Heart left ventricle (tissue), 16 donors: ENCODE results near the gene DUSP7. TPM values are rescaled to one million over a fixed set of nuclear protein-coding genes. Genes with fewer than 3 reads are reported as not detected.
A peak's percentile ranks its signal among the peaks of the same experiment; 100 is the strongest.

Source experiments
- ATAC-seq, 4 donors: fragments of 200-7000 bp; cut with Tn5 transposase; one replicate each; pipeline ENCODE4 v1.9.1; 2020 to 2022; ENCODE audit warnings: moderate library complexity in 4 of 4, mild to moderate bottlenecking in 3 of 4, moderate number of reproducible peaks in 1 of 4
- DNase-seq, 5 donors: peaks; one replicate each; pipeline ENCODE4 v3.0.0-alpha.2; 2020
- H3K27ac ChIP-seq, 12 donors: fragments of 200-600 bp; sonication (generic) in 4 of 12; one replicate each; pipeline versions ENCODE4 v1.5.0 to v1.8.0; 2016 to 2022; ENCODE audit warnings: mild to moderate bottlenecking in 2 of 12
- H3K27me3 ChIP-seq, 9 donors: fragments of 200-600 bp; sonication (generic) in 2 of 9; one replicate each; pipeline versions ENCODE4 v1.5.1 to v1.8.0; 2016 to 2022; ENCODE audit warnings: mild to moderate bottlenecking in 3 of 9
- H3K36me3 ChIP-seq, 9 donors: fragments of 200-600 bp; sonication (generic) in 2 of 9; one replicate each; pipeline versions ENCODE4 v1.5.0 to v1.8.0; 2018 to 2022; ENCODE audit warnings: mild to moderate bottlenecking in 2 of 9
- H3K4me1 ChIP-seq, 12 donors: fragments of 200-600 bp; sonication (generic) in 4 of 12; one replicate each; pipeline versions ENCODE4 v1.5.0 to v1.8.0; 2016 to 2022; ENCODE audit warnings: mild to moderate bottlenecking in 3 of 12
- H3K4me3 ChIP-seq, 12 donors: fragments of 200-600 bp; sonication (generic) in 4 of 12; one replicate each; pipeline versions ENCODE4 v1.5.0 to v1.8.0; 2017 to 2022; ENCODE audit warnings: mild to moderate bottlenecking in 9 of 12, moderate library complexity in 4 of 12
- H3K9me3 ChIP-seq, 12 donors: fragments of 200-600 bp; sonication (generic) in 4 of 12; one replicate each; pipeline versions ENCODE4 v1.5.0 to v1.8.0; 2016 to 2022; ENCODE audit warnings: mild to moderate bottlenecking in 1 of 12
- CTCF ChIP-seq, 12 donors: fragments of 200-600 bp; sonication (generic) in 4 of 12; IDR thresholded peaks; one replicate each; pipeline versions ENCODE4 v1.5.0 to v1.8.0; 2018 to 2022; ENCODE audit warnings: antibody characterized with exemption in 12 of 12, mild to moderate bottlenecking in 5 of 12
- POLR2A ChIP-seq, 2 donors: fragments of 450-650 bp; IDR thresholded peaks; one replicate each; pipeline ENCODE4 v1.6.1; 2017; ENCODE audit warnings: antibody characterized with exemption in 2 of 2, mild to moderate bottlenecking in 2 of 2, moderate library complexity in 2 of 2
- WGBS, 4 donors: extraction: QIAGEN DNeasy Blood & Tissue Kit in 2 of 4; methylation state at CpG; one replicate each; pipeline versions ENCODE4 v1.1.5 to v1.1.7; 2013 to 2018; 5-methylcytosine and 5-hydroxymethylcytosine counted together
- intact Hi-C, 10 donors: fragments of 100-400 bp; cut with DNase I; formaldehyde crosslinking; loops; one replicate each; pipeline versions ENCODE4 v1.11.1 to v1.14.2; 2022
- polyA plus RNA-seq, 2 donors: library from polyadenylated mRNA; stranded (reverse); fragments of 200-250 nt; gene quantifications; one replicate each; pipeline ENCODE4 v1.2.3, GENCODE V29; 2013
- total RNA-seq, 9 donors: library from RNA; depleted of rRNA in 2 of 9; stranded (reverse); fragments of >200 nt in 2 of 9; fragmentation: NEBNext Ultra II Directional in 3 of 9; extraction: Animal tissue kit (Norgen Biotek cat#: 25700) in 3 of 9; gene quantifications; one replicate each; pipeline versions ENCODE4 v1.1.0 to v1.2.4, GENCODE V29; 2016 to 2023
- donor health status: ischemic (EF 13 %, LVEDD 7.1; RV severe dilation, severe dysfunction).
- donor health status: healthy with polysubstance abuse.
- donor health status: DM: no; HTN: yes; CAD: no.
- donor health status: DM: no; HTN: no; CAD: no.
- donor health status: ischemic (EF 25% LVEDD 6.9; RV normal size, moderate dysfunction).
- donor health status: ischemic (EF 25% LVEDD 5.7; RV mildly dilated, moderate dysfunction).
- donor health status: healthy.
- donor health status: DM: yes; HTN: yes; CAD: no.
- donor health status: ischemic (EF 35%, LVEDD 5.7; RV mildly dilated, moderate dysfunction).
- donor health status: nonischemic (EF 11% LVEDD 7.7; RV severe dilation, severe dysfunction).
- donor health status: DM: yes; HTN: yes; CAD: no.
- donor health status: PGD.
- donor health status: ischemic (EF 29% LVEDD 5.4; RV normal size, mild dysfunction).
- donor health status: nonischemic (EF 23%, LVEDD 6.1; RV moderate dilation, normal function).

The DUSP7 gene
- total and polyA plus RNA-seq, 11 donors: 9.2 to 33.2 (median 20.7) TPM

DNA sequence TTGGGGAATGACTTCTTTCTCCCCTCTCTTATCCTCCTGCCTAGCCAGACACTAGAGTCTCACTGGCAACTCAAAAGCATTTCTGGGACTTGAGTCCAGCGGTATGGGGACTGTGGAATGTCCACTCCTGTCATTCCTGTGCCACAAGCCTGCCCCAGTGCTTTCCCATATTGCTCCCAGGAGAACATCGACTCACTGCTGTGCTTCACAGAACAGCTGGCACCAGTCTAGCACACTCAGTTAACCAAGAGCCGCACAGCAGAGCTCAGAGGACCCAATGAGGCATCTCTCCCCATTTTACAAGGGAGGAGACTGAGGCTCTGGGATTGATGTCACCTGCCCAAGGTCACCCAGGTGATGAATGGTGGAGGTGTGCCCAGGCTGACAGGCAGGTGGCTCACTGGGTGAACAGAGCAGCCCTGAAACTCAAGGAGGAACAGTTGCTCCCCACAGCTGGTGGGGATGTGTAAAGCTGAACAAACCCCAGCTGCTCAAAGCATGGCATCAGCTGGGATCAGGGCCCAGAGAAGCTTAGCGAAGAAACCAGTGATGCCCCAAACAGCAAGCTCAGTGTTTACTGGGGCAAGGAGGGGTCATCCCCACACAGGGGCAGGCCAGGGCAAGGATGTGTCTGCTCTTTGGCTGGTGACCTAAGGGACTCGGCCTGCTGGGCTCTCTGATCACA, 35.4 kb upstream of the DUSP7 start:
- Histone ChIP-seq H3K27ac (peak overlapping the region in 3 of 12 donors; percentile 67 to 86 (median 83)), H3K4me3 (no peak overlapping the region), H3K9me3 (no peaks in the 10 kb centered on the region), H3K36me3 (peaks cover 0 to 4% (median 0%) of the 10 kb centered on the region in 9 donors), H3K4me1 (peaks cover 0 to 68% (median 52%) of the 10 kb centered on the region in 12 donors), H3K27me3 (no peaks in the 10 kb centered on the region)
- 63 to 73% (median 70%) methylated on average over 4 to 5 of the region's 5 CpGs for WGBS, 4 donors
- ATAC-seq (peak in 1 of 4 donors; percentile 20), DNase-seq (peak in 3 of 5 donors; percentile 17 to 41 (median 18))
- TF ChIP-seq POLR2A (IDR thresholded peaks at IDR 0.05) (no peak), CTCF (IDR thresholded peaks at IDR 0.05) (no peak)
- intact Hi-C loops: no loop called here

DNA sequence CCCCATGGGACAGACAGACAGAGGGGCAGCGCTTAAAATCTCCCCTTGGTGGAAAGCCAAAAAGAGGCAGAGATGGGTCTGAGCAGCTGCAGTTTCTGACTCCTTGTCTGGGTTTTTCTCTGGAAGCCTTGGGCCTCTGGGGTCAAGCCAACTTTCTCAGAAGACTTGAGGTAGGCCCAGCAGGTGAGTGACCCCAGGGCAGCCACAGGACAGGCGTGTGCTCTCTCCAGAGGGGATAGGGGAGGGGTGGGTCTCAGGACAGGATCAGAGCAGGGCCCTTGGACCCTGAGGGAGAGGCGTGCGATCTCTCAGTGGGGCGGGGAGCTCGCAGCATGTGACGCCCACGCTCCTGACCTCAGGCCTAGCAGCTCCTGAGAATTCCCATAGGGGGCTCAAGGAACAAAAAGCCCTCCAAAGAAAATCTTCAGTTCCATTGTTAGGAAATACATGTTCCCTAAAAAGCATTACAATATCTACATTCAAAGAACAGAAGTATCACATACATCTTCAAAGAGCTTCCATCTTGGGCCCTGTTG, 34.6 kb upstream of the DUSP7 start:
- H3K27me3 ChIP-seq: no peaks in the 10 kb centered on the region
- 68 to 81% (median 74%) methylated on average over 7 to 8 of the region's 8 CpGs for WGBS, 4 donors
- no peaks in the 10 kb centered on the region for H3K9me3 ChIP-seq
- ATAC-seq (no peak), DNase-seq (peak in 3 of 5 donors; percentile 23 to 31 (median 29))
- intact Hi-C loops: no loop called here
- H3K4me3 ChIP-seq: no peak overlapping the region
- peaks cover 0 to 72% (median 56%) of the 10 kb centered on the region in 12 donors for H3K4me1 ChIP-seq
- no peak for TF ChIP-seq POLR2A (IDR thresholded peaks at IDR 0.05)
- no peak for TF ChIP-seq CTCF (IDR thresholded peaks at IDR 0.05)
- peak overlapping the region in 8 of 12 donors; percentile 27 to 86 (median 67) for H3K27ac ChIP-seq
- H3K36me3 ChIP-seq: peaks cover 0 to 1% (median 0%) of the 10 kb centered on the region in 9 donors

DNA sequence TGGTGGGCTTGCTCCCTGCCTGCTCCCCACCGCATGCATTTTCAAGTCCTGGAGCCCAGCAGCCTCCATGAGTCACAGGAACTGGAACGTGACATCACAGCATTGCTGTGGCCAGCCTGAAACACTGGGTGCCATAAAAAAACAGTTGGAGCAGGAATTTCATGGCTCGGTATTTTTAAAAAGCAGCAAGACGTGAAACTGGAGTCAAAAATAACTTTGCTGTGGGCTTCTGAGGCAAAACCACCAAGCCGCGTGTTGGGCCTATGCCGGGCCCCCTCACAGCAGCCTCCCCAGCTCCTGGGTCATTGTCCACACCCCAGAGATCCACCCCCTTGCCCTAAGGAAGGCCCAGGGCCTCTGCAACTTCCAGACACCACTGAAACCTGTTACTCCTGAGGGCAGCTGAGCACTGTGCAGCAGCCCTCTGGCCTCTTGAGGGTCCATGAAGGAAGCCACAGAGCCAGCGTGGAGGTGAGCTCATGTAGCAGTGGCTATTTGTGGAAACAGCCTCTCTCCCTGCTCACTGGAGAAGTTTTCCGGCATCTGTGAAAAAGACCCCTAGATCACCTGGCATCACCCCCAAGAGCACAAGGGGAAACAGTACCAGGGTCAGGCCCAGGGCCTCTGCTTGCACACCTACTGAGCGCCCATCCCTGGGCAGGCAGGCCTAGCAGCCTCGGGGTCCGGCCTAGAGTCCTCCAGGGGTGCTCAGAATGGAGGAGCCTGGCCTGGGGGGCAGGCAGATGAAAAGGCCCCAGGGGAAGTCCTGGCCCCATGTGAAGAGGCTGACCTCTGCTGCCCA, 34.0 kb upstream of the DUSP7 start:
- intact Hi-C loops: no loop called here
- no peaks in the 10 kb centered on the region for H3K27me3 ChIP-seq
- H3K4me3 ChIP-seq: no peak overlapping the region
- TF ChIP-seq POLR2A (IDR thresholded peaks at IDR 0.05): no peak
- TF ChIP-seq CTCF (IDR thresholded peaks at IDR 0.05): no peak
- no peaks in the 10 kb centered on the region for H3K9me3 ChIP-seq
- H3K36me3 ChIP-seq: no peaks in the 10 kb centered on the region
- DNase-seq: peak in 4 of 5 donors; percentile 22 to 60 (median 42)
- peak in 3 of 4 donors; percentile 32 to 56 (median 53) for ATAC-seq
- peaks cover 0 to 72% (median 56%) of the 10 kb centered on the region in 12 donors for H3K4me1 ChIP-seq
- 65 to 74% (median 70%) methylated on average over 8 to 12 of the region's 12 CpGs for WGBS, 4 donors
- H3K27ac ChIP-seq: peak overlapping the region in 11 of 12 donors; percentile 26 to 86 (median 64)

- 81 to 91% (median 90%) methylated on average over 4 of the region's 4 CpGs for WGBS, 4 donors
- Histone ChIP-seq H3K4me3 (no peak overlapping the region), H3K27ac (peak overlapping the region in 8 of 12 donors; percentile 27 to 86 (median 67)), H3K27me3 (no peaks in the 10 kb centered on the region), H3K36me3 (no peaks in the 10 kb centered on the region), H3K4me1 (peaks cover 0 to 72% (median 56%) of the 10 kb centered on the region in 12 donors), H3K9me3 (no peaks in the 10 kb centered on the region)
- peak in 1 of 5 donors; percentile 3 for DNase-seq
- intact Hi-C loops: no loop called here
- no peak for ATAC-seq
- TF ChIP-seq POLR2A (IDR thresholded peaks at IDR 0.05): no peak
- TF ChIP-seq CTCF (IDR thresholded peaks at IDR 0.05): no peak
Observed at GRCh38 chr3:52089691-52090090, 33.3 kb upstream of the DUSP7 start.
